Measurements from ENCODE around the gene GPR107. TPM values are rescaled to one million over a fixed set of nuclear protein-coding genes. Genes with fewer than 3 reads are reported as not detected.

GPR107 gene
- total and polyA plus RNA-seq, 2 of the 8 experiments (the other 6 are each of a cell fraction or from before 2014, with no cell fraction given): 19.3 to 30.7 TPM

DNA sequence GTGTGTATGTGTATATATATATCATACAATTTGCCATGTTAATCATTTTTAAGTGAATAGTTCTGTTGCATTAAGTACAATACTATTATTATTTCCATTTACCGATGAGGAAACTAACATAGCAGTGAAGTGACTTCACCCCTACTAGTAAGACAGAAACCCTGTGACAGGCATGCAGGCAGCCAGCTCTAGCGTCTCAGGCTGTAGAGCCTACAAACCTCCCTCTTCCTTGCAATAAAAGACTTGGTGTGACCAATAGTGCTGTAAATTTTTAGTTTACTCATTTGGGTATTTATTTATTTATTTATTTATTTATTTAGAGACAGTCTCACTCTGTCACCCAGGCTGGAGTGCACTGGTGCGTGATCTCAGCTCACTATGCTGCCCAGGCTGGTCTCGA, 35.4 kb upstream of the GPR107 start:
- Histone ChIP-seq H3K56ac (replicated peaks; ENCODE audit: insufficient read length, low read depth, low read length) (no peak overlapping the region), H3K27me3 (replicated peaks in 1 of 4; ENCODE audit: control insufficient read depth in 3 of 4, extremely low read depth in 1 of 4, insufficient read depth in 3 of 4, low read length in 3 of 4) (no peaks in the 10 kb centered on the region), H3K4me1 (replicated peaks in 1 of 4; ENCODE audit: control insufficient read depth in 3 of 4, insufficient read depth in 4 of 4, low read length in 3 of 4) (peaks cover 0 to 2% (median 0%) of the 10 kb centered on the region in 4 experiments; a peak in 1 of 7 replicates), H2BK120ac (replicated peaks; ENCODE audit: low read depth, low read length) (no peak overlapping the region), H3K4me2 (ENCODE audit: insufficient read depth in 1 of 2, low read depth in 2 of 2, low read length in 2 of 2) (no peak overlapping the region), H4K20me1 (replicated peaks in 1 of 2; ENCODE audit: control insufficient read depth in 1 of 2, insufficient read depth in 2 of 2, low read length in 2 of 2) (no peaks in the 10 kb centered on the region), H2BK12ac (ENCODE audit: low read depth, low read length) (no peak overlapping the region), H3K9me3 (ENCODE audit: insufficient read depth in 2 of 2, low read depth in 1 of 2, low read length in 1 of 2) (peaks cover 4 to 5% of the 10 kb centered on the region in 2 experiments; a peak in 1 of 4 replicates), H3K27ac (ENCODE audit: low read depth, low read length) (no peak overlapping the region), H3K23me2 (ENCODE audit: low read depth, low read length) (no peaks in the 10 kb centered on the region), H2AFZ (ENCODE audit: low read length) (no peak overlapping the region), H3K9ac (replicated peaks in 1 of 4; ENCODE audit: extremely low read depth in 1 of 4, low read depth in 3 of 4, low read length in 3 of 4) (no peak overlapping the region), H2AK5ac (ENCODE audit: low read depth, low read length) (no peak overlapping the region), H2BK15ac (ENCODE audit: low read length) (no peak overlapping the region), H4K91ac (replicated peaks; ENCODE audit: insufficient read length, low read length) (no peak overlapping the region), H4K5ac (ENCODE audit: insufficient read length, low read depth, low read length) (no peak overlapping the region), H3K79me2 (ENCODE audit: control insufficient read depth in 1 of 2, insufficient read depth in 2 of 2, low read length in 2 of 2) (peaks cover 0 to 5% of the 10 kb centered on the region in 2 experiments; a peak in 1 of 4 replicates), H3K18ac (ENCODE audit: extremely low read depth, low read length) (no peak overlapping the region), H3K4me3 (ENCODE audit: extremely low read depth in 1 of 4, insufficient read depth in 2 of 4, low read depth in 3 of 4, low read length in 4 of 4) (no peak overlapping the region), H3K4ac (replicated peaks; ENCODE audit: insufficient read length, low read depth, low read length) (no peak overlapping the region), H2BK20ac (ENCODE audit: low read length) (no peak overlapping the region), H3K79me1 (ENCODE audit: low read depth, low read length) (no peaks in the 10 kb centered on the region; the same call in 1 of the 2 replicates), H2BK5ac (ENCODE audit: low read depth, low read length) (no peak overlapping the region), H4K8ac (ENCODE audit: extremely low read depth, insufficient read depth, low read length) (no peak overlapping the region), H3K36me3 (ENCODE audit: control insufficient read depth in 2 of 4, insufficient read depth in 4 of 4, low read length in 3 of 4) (no peaks in the 10 kb centered on the region), H3K23ac (ENCODE audit: insufficient read length) (no peak overlapping the region), H3K14ac (ENCODE audit: insufficient read length) (no peak overlapping the region)
- DNase-seq (ENCODE audit: low read depth in 1 of 2, low spot score in 2 of 2) (no peak), FAIRE-seq (no peak)
- CTCF ChIA-PET (ENCODE audit: partially characterized antibody): interaction anchor here (0.6 to 1.0 kb wide), 2 partner anchors 10 to 124 kb away, joined by 3 read pairs; no protein-coding TSS in a partner anchor
- POLR2A ChIA-PET (ENCODE audit: partially characterized antibody): no interaction called here
- 96% methylated on average over 4 of the region's 4 CpGs; no CpG with 5 or more reads in 1 of the 2 experiments for WGBS, 2 experiments (ENCODE audit: extremely low coverage in 1 of 2, insufficient coverage in 1 of 2, insufficient read length in 1 of 2, insufficient replicate concordance in 2 of 2, low coverage in 1 of 2, low lambda C conversion rate in 2 of 2, missing lambda C conversion rate in 1 of 2)
- no peak for TF ChIP-seq SUZ12 (IDR thresholded peaks at IDR 0.05; ENCODE audit: low read length)
- no peak for TF ChIP-seq SP2 (IDR thresholded peaks at IDR 0.05; ENCODE audit: low read length)
- TF ChIP-seq SIN3A (conservative IDR thresholded peaks at IDR 0.05 in 1 of 2, IDR thresholded peaks at IDR 0.05 in 1 of 2; ENCODE audit: low read depth in 1 of 2, low read length in 2 of 2): no peak
- no peak for TF ChIP-seq POLR2A (IDR thresholded peaks at IDR 0.05; ENCODE audit: control extremely low read depth in 1 of 2, low read depth in 2 of 2, low read length in 2 of 2)
- no peak for TF ChIP-seq RFX5 (IDR thresholded peaks at IDR 0.05; ENCODE audit: borderline replicate concordance, low read depth, low read length)
- TF ChIP-seq SIRT6 (IDR thresholded peaks at IDR 0.05; ENCODE audit: low read length): no peak
- no peak for TF ChIP-seq EP300 (IDR thresholded peaks at IDR 0.05; ENCODE audit: borderline replicate concordance in 1 of 2, low read depth in 2 of 2, low read length in 2 of 2)
